Mammary epithelial cell (primary cell): ENCODE results near the gene SLC38A6.

ENCODE experiments used
- CTCF ChIP-seq, 2 donors: IDR thresholded peaks in 1 of 2; conservative IDR thresholded peaks in 1 of 2; 2 replicates each; pipeline ENCODE4 v1.5.1; 2011 to 2012; ENCODE audit warnings: inconsistent platforms in 2 of 2, low read length in 2 of 2, mild to moderate bottlenecking in 2 of 2, control low read depth in 1 of 2, low read depth in 1 of 2; ENCODE audit not compliant: insufficient read depth in 1 of 2; ENCODE audit errors: extremely low read depth in 1 of 2
- EZH2 ChIP-seq: IDR thresholded peaks from 2 replicates; pipeline ENCODE4 v1.6.1; 2012; ENCODE audit warnings: low read length, inconsistent platforms, borderline replicate concordance

- TF ChIP-seq CTCF (conservative IDR thresholded peaks at IDR 0.05 in 1 of 2, IDR thresholded peaks at IDR 0.05 in 1 of 2; ENCODE audit: extremely low read depth in 1 of 2, insufficient read depth in 1 of 2, low read depth in 1 of 2, low read length in 2 of 2), result no peak
- TF ChIP-seq EZH2, result no peak
These were observed 34.3 kb upstream of the SLC38A6 start for GRCh38 chr14:60946773-60947172.
